Renal cortex interstitium (tissue), 11 donors: ENCODE data around the gene SNHG17. TPM values are rescaled to one million over a fixed set of nuclear protein-coding genes. Genes with fewer than 3 reads are reported as not detected.
"Not testable (repeated sequence)": the region's sequence is repeated elsewhere in the genome, so short reads cannot be mapped to it uniquely, and the experiment has no call there.

Experiments
- DNase-seq, 11 donors: peaks; one replicate each; pipeline ENCODE4 v3.0.0-alpha.2; 2013; ENCODE audit warnings: low read depth in 9 of 11, low spot score in 4 of 11; ENCODE audit errors: extremely low read depth in 1 of 11
- polyA plus RNA-seq, 3 donors: library from polyadenylated mRNA; unstranded; fragments of 120-200 nt; gene quantifications; one replicate each; pipeline ENCODE4 v1.2.1, GENCODE V29; 2013; ENCODE audit not compliant: insufficient read length in 3 of 3

Gene SNHG17
- polyA plus RNA-seq, 3 donors: 24.3 to 33.6 (median 25.8) TPM

DNA sequence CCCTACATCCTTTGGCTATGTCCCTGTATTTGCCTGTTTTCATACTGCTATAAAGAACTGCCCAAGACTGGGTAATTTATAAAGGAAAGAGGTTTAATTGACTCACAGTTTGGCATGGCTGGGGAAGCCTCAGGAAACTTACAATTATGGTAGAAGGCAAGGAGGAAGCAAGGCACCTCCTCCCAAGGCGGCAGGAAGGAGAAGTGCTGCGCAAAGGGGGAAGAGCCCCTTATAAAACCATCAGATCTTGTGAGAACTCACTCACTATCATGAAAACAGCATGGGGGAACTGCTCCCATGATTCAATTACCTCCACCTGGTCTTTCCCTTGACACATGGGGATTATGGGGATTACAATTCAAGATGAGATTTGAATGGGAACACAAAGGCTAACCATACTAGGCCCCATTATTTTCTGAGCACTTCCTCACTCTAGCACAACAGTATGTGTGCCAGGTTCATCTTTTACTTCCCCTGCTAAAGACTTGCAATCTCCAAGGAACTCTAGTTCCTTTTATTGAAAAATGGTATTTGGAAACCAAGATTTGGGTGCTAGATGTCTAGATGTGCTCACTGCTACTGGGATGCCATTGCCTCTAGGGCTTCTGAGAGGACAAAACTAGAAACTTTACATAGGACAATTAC lies 39.3 kb downstream of the SNHG17 start:
- not testable (repeated sequence) for DNase-seq

DNA sequence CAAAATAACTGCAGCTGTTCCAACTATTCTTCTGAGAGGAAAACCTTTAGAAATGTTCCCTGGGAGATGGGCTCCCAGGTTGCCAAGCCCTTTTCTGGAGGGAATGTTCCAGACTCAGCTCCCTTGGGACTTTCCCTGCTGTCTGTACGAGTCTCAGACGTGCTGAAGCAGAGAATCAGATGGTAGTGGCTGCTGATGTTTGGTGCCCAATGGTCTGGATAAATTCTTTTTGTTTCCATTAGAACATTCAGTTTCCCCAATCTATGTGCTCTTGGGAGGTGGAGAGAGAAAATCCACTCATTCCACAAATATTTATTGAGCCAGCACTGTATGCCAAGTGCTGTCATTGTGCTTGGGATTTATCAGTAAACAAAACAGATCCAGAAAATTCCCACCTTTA lies 40.0 kb downstream of the SNHG17 start:
- DNase-seq: no peak

DNA sequence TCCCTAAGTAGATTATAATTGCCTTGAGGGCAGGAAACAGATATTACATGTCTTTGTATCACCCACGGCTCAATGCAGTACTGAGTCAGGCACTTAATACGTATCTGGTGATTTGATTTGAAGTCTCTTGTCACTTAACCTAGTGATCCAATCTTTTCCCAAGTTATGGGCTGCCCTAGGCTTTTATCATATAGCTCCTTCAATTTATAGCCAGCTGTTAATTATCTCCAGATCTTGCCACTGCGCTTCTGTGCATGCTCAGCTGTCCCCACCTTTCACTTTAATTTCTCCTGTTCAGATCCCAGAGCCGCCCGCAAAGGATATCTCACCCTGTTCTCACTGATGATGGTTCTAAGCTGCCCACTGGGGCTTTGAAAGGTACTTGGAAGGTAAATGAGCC lies 41.9 kb downstream of the SNHG17 start:
- DNase-seq: no peak

DNA sequence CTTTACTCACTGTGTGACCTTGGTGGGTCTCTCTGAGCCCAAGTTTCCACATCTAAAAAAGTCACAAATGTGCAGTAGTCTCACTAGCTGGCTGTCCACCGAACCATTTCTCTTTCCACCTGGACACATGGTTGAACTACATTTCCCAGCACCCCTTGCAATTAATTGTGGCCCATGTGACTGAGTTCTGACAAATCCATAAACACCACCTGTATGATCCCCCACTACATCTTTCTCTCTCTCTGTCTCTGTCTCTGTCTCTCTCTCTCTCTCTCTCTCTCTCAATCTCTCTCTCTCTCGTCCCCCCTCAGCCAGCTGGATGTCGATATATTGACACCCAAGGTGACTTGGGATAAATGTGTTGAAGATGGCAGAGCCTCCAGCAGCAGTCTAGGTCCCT lies 42.8 kb downstream of the SNHG17 start:
- DNase-seq: no peak

DNA sequence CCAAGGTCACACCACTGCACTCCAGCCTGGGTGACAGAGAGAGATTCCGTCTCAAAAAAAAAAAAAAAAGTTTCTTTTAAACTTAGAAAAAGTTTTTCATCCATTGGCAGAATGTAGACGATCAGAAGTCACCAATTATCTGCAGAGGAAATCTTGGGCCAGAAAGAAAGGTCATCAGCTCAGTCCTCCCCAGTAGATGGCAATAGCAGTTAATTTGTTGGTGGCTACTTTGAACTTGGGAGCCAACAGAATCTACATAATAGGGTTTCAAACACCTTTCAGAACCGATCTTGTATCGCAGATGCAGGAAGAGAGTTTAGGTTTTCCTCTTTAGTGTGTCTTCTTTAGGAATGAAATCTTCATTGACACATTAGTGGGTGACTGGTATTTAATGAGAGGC lies 47.2 kb downstream of the SNHG17 start:
- no peak for DNase-seq

DNA sequence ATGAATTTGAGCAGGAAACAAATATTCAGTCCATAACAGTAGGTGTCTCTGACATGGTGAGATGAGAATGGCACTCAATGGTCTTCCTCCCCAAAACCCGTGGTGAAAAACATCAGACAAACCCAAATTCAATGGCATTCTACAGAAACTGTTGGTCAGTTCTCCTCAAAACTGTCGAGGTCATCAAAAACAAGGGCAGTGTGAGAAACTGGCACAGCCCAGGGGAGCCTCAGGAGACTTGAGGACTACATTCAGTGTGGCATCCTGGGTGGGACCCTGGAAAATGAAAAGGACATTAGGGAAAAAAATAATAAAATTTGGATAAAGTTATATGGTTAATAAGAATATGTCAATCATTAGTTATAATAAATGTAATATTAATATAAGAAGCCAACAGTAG lies 48.3 kb downstream of the SNHG17 start:
- DNase-seq: no peak

DNA sequence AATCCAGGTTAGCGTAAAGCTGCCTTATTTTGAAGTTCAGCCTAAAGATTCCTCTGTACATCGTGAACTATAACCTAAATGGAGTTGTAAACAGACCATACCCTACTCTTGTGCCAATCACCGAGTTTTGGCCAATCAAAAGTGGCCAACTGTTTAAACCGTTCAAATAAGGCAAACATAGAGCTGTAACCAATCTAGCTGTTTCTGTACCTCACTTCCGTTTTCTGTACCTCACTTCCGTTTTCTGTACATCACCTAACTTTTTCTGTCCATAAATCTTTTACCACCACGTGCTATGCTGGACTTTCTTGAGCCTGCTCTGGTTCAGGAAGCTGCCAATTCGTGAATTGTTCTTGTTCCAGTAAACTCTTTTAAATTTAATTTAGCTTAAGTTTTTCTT lies 49.1 kb downstream of the SNHG17 start:
- DNase-seq: no peak

DNA sequence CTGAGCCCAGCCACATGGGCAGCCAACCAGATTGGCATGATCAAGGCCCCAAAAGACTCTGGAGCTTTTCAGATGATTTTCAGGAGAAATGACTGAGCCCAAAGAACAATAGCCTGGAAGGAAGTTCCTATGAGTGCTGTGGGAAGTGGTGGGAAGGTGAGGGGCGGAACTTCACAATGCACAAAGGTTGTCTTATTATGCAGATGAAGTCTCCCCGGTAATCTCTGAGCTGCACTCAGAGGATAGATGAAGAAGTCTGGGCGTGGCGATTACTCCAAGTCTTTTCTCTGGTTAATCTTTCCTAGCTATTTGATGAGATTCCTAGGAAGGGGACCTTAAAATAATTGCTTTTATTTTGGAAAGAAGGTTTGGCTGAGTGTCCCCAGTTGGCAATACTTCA lies 52.0 kb downstream of the SNHG17 start:
- no peak for DNase-seq

DNA sequence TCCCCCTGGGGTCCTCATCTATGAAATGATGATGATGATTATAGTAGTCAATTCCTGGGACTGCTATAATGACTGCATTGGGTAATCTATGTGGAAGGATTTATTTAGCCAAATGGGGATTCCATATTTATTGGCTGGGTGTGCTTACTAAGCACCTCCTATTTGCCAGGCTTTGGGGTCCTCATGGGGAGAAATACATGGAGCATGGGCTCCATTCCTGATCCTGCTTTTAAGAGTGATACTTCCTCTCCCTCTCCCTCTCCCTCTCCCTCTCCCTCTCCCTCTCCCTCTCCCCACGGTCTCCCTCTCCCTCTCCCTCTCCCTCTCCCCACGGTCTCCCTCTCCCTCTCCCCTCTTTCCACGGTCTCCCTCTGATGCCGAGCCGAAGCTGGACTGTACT lies 57.3 kb downstream of the SNHG17 start:
- not testable (repeated sequence) for DNase-seq

DNA sequence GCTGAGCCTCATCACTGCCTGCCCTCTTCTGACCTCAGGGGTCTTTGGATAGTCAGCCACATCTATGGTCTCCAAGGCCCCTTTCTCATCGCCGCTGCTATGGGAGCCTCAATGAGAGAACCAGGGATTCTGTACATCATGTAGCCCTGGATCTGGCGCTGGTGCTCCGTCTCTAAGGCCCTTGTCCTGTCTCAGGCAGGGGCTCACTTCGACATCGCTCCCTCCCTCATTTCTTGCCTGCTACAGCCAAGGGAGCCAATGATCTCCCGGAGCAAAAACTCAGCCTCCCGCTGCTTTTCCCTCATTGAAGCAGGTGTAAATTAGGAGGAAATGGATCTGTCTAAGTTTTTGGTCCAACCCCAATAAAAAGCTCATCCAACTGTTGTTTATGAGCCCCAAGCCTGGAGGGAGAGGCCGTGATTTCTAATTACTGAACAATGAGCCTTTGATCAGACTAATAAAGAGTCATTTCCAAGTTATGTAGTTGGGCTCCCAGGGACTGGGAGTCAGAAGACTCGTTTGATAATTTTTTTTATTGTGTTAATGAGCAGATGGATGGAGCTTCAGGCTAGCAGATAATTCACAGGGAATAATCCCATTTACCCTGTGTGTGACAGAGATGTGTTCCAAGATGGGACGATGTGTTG lies 58.0 kb downstream of the SNHG17 start:
- no peak for DNase-seq

DNA sequence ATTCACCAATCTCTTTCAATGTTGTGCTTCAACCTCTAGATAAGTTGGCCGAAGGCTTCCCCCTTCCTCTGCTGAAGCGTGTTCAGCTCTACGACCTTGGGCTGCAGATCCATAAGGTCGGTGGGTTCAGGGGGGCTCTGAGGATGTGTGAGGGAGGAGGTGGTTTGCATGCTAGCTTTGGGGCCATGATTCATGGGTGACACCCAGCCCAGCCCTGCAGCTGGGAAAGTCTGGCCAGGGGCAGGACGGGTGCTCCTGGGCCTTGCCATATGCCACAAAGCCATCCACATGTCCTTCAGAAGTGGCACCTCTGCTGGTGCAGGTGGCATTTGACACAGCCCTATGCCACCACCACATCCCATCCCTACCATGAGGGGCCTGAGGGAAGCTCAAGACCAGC lies 61.2 kb downstream of the SNHG17 start:
- DNase-seq: no peak

DNA sequence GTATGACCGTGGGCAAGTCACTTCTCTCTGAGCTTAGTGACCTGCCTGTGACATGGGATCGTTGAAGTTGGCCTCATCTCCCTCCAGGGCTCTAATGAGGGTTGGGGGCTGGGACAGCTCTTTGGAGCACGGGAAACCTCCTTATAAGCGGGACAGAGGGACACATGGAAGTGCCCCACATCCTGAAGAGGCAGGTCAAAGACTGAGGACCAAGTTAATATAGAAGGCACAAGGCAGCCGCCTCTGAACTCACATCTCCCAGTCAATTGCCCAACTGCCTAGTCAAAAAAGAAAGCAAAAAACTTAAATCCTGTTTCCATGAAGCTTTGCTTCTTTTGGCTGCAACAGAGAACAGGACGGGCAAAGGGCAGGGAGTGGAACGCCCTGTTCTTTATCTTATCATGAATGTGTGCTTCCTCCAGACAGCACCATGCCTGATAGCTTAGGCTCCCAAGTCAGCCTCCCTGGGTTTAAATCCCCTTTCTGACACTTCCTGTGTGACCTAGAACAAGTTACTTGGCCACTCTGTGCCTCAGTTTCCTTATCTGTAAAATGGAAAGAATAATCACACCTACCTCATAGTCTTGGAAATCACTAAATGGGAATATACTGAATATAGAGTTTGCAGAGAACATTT lies 61.8 kb downstream of the SNHG17 start:
- no peak for DNase-seq

DNA sequence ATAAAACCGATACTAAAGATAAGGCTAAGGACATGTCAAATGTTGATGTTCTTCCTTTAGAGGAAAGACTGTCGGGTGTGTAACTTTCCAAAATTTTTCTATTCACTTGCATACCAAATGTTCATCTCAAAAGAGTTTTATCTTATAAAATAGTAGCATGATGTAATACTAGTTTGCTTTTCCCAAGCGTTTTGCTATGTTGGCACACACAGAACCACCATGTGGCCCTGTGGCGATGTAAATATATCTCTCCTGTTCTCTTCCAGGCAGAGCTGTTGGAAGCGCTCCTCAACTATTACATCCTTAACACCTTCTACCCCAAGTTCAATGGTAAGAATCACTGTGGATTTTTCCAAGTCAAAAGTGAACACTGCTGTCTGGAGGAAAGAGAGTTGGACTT lies 62.3 kb downstream of the SNHG17 start:
- DNase-seq: no peak

Other genes with a start within 250 kb of the SNHG17 start
- 1 to 10 TPM; 1.1 to 3.6 (median 2.9) TPM for gene KIAA1755, start 174.6 kb downstream of the SNHG17 start, polyA plus RNA-seq
- 1 to 10 TPM in 2 of 3 donors, under 1 TPM in 1; 0.54 to 1.4 (median 1.4) TPM for gene BPI, start 131.2 kb downstream of the SNHG17 start, polyA plus RNA-seq
- gene LBP, start 88.8 kb downstream of the SNHG17 start, polyA plus RNA-seq: not detected
- 10 to 100 TPM; 35.2 to 42.3 (median 40.1) TPM for gene RALGAPB, start 37.5 kb upstream of the SNHG17 start, polyA plus RNA-seq
- gene ADIG, start 145.9 kb upstream of the SNHG17 start, polyA plus RNA-seq: not detected
- gene ARHGAP40, start 166.5 kb upstream of the SNHG17 start, polyA plus RNA-seq: under 1 TPM; 0.39 to 0.86 (median 0.79) TPM